GM21737 (cell line): Measurements from ENCODE around the gene BRPF3.
"Not testable (repeated sequence)": the region's sequence is repeated elsewhere in the genome, so short reads cannot be mapped to it uniquely, and the experiment has no call there.

Source experiments
- ATAC-seq: cut with Tn5 transposase; IDR thresholded peaks from one replicate; pipeline ENCODE4 v1.9.1; 2021; ENCODE audit warnings: mild to moderate bottlenecking, moderate library complexity; ENCODE audit not compliant: unreplicated experiment

The BRPF3 gene

GRCh38 chr6:36200154-36200891 lies 3.8 kb downstream of the BRPF3 start:
- ATAC-seq = no peak

- ATAC-seq = no peak
Measured at GRCh38 chr6:36200998-36201596, 4.6 kb downstream of the BRPF3 start.

- no peak for ATAC-seq
Measured at GRCh38 chr6:36201612-36202011, 5.1 kb downstream of the BRPF3 start.

GRCh38 chr6:36202101-36202500 lies 5.6 kb downstream of the BRPF3 start:
- ATAC-seq = no peak

- ATAC-seq = no peak
Measured at GRCh38 chr6:36204068-36204753, 7.7 kb downstream of the BRPF3 start.

GRCh38 chr6:36207155-36207554 lies 10.6 kb downstream of the BRPF3 start:
- no peak for ATAC-seq

DNA sequence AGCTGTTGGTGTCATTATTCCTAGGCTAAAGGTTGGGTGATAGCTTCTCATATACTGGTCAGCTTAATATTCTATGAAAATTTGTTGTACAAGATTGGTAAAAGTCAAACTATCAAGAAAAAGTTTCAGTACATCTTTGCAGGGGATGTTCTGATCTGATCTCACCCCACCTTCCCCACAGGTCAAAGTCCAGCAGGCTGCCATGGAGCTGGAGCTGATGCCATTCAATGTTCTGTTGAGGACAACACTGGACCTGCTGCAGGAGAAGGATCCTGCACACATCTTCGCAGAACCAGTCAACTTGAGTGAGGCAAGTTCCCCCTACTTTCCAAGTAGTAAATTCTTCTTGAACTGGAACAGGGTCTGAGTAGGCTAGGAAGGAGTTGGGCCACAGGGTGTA lies 13.1 kb downstream of the BRPF3 start:
- ATAC-seq = no peak

GRCh38 chr6:36210182-36210581 lies 13.6 kb downstream of the BRPF3 start:
- ATAC-seq = no peak

- no peak for ATAC-seq
Measured at GRCh38 chr6:36210886-36211595, 14.5 kb downstream of the BRPF3 start.

DNA sequence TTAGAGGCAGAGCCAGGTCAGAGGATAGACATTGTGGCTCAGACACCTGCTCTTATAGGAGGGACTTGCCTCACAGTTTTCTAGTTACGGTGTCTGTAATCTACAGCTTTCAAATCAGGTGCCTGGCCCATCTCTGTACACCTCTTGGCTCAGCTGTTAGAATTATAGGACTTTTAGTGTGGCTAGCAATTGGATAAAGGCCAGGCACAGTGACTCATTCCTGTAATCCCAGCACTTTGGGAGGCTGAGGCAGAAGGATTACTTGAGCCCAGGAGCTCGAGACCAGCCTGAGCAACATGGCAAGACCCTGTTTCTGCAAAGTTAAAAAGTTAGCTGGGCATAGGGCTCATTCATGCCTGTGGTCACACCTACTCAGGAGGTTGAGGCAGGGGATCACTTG lies 20.0 kb downstream of the BRPF3 start:
- ATAC-seq = no peak

- no peak for ATAC-seq
Measured at GRCh38 chr6:36217188-36217587, 20.6 kb downstream of the BRPF3 start.

DNA sequence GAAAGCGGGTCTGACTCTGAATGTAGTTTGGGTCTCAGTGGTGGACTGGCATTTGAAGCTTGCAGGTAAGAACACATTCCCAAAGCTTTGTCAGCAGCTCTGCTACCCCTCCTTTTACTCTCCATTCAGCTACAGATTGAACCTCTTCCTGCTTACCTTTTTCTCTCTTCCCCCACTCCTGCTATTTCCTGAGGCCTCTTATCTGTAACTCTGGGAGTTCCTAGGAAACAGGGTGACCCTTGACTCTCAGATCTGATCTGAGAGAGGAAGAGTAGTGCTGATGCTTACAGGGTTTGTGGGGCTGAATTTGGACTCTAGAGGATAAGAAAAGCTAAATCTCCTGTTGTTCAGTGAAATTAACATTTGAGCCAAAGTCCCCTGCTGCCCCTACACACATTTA lies 21.4 kb downstream of the BRPF3 start:
- no peak for ATAC-seq

DNA sequence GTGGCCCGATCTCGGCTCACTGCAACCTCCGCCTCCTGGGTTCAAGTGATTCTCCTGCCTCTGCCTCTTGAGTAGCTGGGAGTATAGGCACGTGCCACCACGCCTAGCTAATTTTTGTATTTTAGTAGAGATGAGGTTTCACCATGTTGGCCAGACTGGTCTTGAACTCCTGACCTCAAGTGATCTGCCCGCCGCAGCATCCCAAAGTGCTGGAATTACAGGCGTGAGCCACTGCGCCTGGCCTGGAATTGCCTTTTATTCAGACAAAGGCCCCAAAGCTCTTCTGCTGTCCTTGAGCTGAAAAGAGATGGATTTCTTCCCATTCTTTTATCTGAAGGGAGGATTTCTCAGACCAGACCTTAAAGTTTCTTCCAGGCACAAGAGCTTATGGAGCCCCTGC lies 22.0 kb downstream of the BRPF3 start:
- ATAC-seq = not testable (repeated sequence)

DNA sequence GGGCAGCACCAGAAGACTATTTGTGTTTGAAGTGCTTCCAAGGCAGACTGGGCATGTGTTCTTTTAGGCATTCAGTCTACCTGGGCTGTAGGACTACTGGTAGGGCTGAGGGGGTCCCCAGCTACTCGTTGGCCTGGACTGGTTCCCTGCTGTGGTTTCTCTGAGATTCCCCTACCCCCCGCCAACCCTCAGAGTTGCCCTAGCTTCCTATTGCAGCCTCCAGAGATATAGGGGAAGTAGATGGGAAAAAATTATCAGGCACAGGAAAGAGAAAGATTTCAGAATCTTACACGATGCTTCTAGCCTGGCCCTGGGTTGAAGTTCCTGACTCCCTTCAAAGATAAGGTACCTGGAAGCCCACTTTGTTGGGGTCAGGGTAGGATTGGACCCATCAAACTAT lies 22.5 kb downstream of the BRPF3 start:
- no peak for ATAC-seq

DNA sequence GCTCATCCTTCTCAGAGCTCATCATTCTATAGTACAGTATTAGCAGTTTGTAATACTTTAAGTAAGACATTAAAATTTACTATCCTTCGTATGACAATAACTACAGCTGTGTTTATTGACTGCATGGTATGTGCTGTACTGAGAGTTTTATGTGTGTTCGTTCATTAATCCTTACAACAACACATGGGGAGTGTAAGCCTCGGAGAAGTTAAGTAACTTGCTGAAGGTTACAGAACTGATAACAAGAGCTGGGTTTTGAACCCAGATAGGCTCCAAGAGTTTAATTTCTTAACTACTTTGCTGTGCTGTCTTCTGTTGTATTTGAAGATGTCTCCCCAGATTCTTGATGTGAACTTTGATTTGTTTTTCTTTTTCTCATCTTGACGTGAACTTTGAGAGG lies 23.7 kb downstream of the BRPF3 start:
- ATAC-seq = no peak

- ATAC-seq = no peak
Measured at GRCh38 chr6:36221674-36222073, 25.1 kb downstream of the BRPF3 start.

DNA sequence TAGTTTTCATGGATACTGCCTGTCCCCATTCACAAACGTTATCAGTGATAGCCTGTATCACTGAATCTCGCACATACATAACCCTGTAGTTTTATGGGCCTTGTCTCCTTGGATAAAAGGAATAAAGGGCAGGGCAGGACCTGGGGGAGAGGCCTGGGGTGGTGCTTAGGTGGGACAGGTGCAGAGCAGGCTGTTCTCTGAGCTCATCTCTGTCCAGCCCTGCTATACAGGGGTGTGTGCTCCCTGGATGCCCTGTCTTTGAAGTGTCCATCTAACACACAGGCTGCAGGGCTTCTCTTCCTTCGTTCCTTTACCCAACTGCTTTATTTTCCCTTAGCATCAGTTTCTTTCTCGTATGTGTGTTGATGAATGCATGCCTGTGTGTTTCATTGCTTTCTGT lies 26.4 kb downstream of the BRPF3 start:
- no peak for ATAC-seq

DNA sequence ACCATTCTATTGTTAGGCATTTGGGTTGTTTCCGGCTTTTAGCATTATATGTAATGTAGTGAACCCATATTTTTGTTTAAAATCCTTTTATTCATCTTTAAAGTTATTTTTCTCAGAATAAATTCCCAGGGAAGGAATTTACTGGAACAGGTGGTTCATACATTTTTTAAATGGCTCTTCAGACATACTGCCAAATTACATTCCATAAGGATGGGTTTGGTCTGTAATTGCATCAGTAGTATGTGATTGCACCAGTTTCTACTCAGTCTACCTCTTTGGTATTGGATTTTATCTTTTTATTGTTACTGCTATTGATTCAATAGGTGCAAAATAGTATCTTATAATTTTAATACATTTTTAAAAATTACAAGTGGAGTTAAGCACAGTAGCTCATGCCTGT lies 27.2 kb downstream of the BRPF3 start:
- no peak for ATAC-seq

DNA sequence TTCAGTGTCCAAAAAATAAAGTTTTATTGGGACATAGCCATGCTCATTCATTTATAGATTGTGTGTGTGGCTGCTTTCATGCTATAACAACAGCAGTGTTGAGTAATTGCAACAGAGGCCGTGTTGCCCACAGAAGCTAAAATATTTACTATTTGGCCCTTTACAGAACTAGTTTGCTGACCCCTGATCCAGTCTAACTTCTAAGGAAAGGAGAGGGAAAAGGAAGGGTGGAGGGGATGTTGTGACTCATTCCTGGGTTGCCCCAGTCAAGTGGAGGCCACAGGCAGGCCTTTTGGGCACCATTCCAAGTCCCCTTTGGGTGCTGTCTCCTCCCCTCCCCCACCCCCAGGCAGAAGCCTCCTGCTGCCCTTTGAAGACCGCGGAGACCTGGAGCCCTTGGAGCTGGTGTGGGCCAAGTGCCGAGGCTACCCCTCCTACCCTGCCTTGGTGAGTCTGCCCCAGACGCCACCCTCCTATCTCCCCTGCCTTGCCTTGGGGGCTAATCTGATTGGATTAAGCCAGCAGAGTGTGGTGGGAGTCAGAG lies 28.4 kb downstream of the BRPF3 start:
- no peak for ATAC-seq

DNA sequence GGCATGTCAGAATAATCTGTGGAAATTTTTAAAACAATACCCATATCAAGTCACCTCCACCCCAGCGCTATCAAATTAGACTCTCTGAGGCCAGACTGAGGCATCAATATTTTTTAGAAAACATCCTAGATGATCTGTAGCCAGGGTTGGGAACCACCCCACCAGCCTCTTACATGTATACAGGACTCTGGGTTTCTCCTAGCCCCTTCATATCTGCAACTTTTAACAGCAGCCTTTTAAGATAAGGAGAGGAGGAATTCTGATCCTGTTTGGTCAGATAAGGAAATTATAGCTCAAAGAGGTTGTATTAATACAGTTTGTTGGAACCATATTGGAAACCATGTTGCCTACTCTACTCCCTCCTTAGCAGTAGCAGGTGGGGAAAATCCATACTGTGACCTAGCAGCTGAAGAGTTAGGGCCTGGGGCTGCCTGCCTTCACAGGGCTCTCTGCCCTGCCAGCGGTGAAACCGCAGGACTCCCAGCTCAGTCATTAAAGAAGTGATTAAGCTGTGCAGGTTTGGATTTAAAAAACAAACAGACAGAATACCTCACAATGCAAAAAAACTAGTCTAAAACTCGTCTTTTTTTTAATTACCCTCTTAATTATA lies 30.0 kb downstream of the BRPF3 start:
- no peak for ATAC-seq
